ENCODE measurements around the gene DIRAS3. TPM values are rescaled to one million over a fixed set of nuclear protein-coding genes. Genes with fewer than 3 reads are reported as not detected.
A peak's percentile ranks its signal among the peaks of the same experiment; 100 is the strongest.
"Not testable (repeated sequence)": the region's sequence is repeated elsewhere in the genome, so short reads cannot be mapped to it uniquely, and the experiment has no call there.

The DIRAS3 gene
- total RNA-seq, 1 experiment from 2014 or later: not detected

DNA sequence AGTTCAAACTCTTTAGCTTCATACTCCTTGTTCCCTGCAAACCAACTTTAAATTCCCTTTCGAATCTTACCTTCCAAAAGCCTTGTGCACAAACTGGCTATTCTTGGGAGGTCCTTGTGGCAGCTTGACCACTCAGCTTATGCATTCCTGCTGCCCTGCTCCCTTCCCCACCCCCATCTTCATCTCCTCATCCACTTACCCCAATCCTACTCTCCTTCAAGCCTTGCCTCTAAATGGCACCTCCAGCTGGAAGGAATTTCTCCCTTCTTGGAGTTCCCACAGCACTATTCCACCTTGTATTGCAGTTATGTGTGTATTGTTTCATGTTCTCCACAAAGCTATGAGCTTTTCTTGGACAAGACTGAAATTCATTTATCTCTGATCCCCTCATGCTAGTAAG lies 15.3 kb upstream of the DIRAS3 start:
- Histone ChIP-seq H3K27me3 (ENCODE audit: low read length) (no peaks in the 10 kb centered on the region), H3K9ac (ENCODE audit: low read length) (no peak overlapping the region), H3K79me2 (ENCODE audit: low read length) (no peaks in the 10 kb centered on the region), H4K20me1 (ENCODE audit: insufficient read depth, low read depth, low read length) (no peaks in the 10 kb centered on the region), H3K4me1 (ENCODE audit: low read length) (no peaks in the 10 kb centered on the region), H2AFZ (ENCODE audit: low read length) (no peak overlapping the region), H3K9me2 (replicated peaks; ENCODE audit: insufficient read depth, low read length) (no peaks in the 10 kb centered on the region), H3K9me3 (ENCODE audit: low read length) (no peaks in the 10 kb centered on the region), H3K36me3 (ENCODE audit: insufficient read depth, low read length) (no peaks in the 10 kb centered on the region), H3K27ac (ENCODE audit: low read length) (no peak overlapping the region), H3K4me3 (ENCODE audit: low read length) (no peak overlapping the region), H3K4me2 (ENCODE audit: low read depth, low read length, poor library complexity, severe bottlenecking) (no peak overlapping the region)
- no peak for DNase-seq

- not testable (repeated sequence) for H3K4me2 ChIP-seq (ENCODE audit: low read depth, low read length, poor library complexity, severe bottlenecking); H2AFZ ChIP-seq (ENCODE audit: low read length); H4K20me1 ChIP-seq (ENCODE audit: insufficient read depth, low read depth, low read length)
These were observed 7.6 kb upstream of the DIRAS3 start for GRCh38 chr1:68058053-68058452.

GRCh38 chr1:68057564-68057963 lies 7.1 kb upstream of the DIRAS3 start:
- Histone ChIP-seq H3K36me3 (ENCODE audit: insufficient read depth, low read length) (no peaks in the 10 kb centered on the region), H3K27me3 (ENCODE audit: low read length) (no peaks in the 10 kb centered on the region), H2AFZ (ENCODE audit: low read length) (no peak overlapping the region), H3K4me1 (ENCODE audit: low read length) (no peaks in the 10 kb centered on the region), H3K27ac (ENCODE audit: low read length) (no peak overlapping the region), H4K20me1 (ENCODE audit: insufficient read depth, low read depth, low read length) (no peaks in the 10 kb centered on the region), H3K9me3 (ENCODE audit: low read length) (no peaks in the 10 kb centered on the region), H3K9ac (ENCODE audit: low read length) (no peak overlapping the region), H3K4me2 (ENCODE audit: low read depth, low read length, poor library complexity, severe bottlenecking) (no peak overlapping the region), H3K4me3 (ENCODE audit: low read length) (no peak overlapping the region), H3K79me2 (ENCODE audit: low read length) (no peaks in the 10 kb centered on the region), H3K9me2 (replicated peaks; ENCODE audit: insufficient read depth, low read length) (no peaks in the 10 kb centered on the region)
- peak; percentile 63 for DNase-seq

More at GRCh38 chr1:68058053-68058452, 7.6 kb upstream of the DIRAS3 start:
- not testable (repeated sequence) for H3K9me3 ChIP-seq (ENCODE audit: low read length); H3K79me2 ChIP-seq (ENCODE audit: low read length); H3K4me1 ChIP-seq (ENCODE audit: low read length); H3K4me3 ChIP-seq (ENCODE audit: low read length); H3K27me3 ChIP-seq (ENCODE audit: low read length); H3K9me2 ChIP-seq (replicated peaks; ENCODE audit: insufficient read depth, low read length); H3K36me3 ChIP-seq (ENCODE audit: insufficient read depth, low read length); H3K9ac ChIP-seq (ENCODE audit: low read length); H3K27ac ChIP-seq (ENCODE audit: low read length)
- peak; percentile 46 for DNase-seq

GRCh38 chr1:68057050-68057449 lies 6.6 kb upstream of the DIRAS3 start:
- Histone ChIP-seq H3K9me3 (ENCODE audit: low read length) (no peaks in the 10 kb centered on the region), H3K4me2 (ENCODE audit: low read depth, low read length, poor library complexity, severe bottlenecking) (no peak overlapping the region), H4K20me1 (ENCODE audit: insufficient read depth, low read depth, low read length) (no peaks in the 10 kb centered on the region), H3K9ac (ENCODE audit: low read length) (no peak overlapping the region), H2AFZ (ENCODE audit: low read length) (no peak overlapping the region), H3K4me3 (ENCODE audit: low read length) (no peak overlapping the region), H3K27ac (ENCODE audit: low read length) (no peak overlapping the region), H3K9me2 (replicated peaks; ENCODE audit: insufficient read depth, low read length) (no peaks in the 10 kb centered on the region), H3K79me2 (ENCODE audit: low read length) (no peaks in the 10 kb centered on the region), H3K27me3 (ENCODE audit: low read length) (no peaks in the 10 kb centered on the region), H3K36me3 (ENCODE audit: insufficient read depth, low read length) (no peaks in the 10 kb centered on the region), H3K4me1 (ENCODE audit: low read length) (no peaks in the 10 kb centered on the region)
- no peak for DNase-seq

DNA sequence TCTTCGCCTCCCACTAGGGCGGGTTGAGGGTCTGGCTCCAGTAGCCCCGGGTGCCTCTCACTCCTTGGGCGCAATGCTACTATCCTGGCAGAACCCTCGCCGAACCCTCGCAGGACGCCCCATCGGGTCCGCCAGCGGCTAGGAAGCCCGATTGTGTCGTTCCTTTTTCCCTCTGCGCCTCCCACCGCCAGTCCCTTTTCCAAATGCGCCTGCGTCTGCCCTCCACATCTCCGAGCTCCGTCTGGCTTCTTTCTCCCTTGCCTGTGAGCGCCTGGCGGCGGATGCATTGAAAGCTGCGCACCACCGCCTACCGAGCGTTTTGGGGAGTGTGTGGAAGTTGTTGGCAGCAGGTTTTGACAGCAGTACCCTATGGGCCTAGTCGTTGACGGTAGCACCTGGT lies 1.0 kb upstream of the DIRAS3 start:
- H3K4me2 ChIP-seq (ENCODE audit: low read depth, low read length, poor library complexity, severe bottlenecking): no peak overlapping the region

GRCh38 chr1:68047659-68048026 lies 2.8 kb downstream of the DIRAS3 start:
- no peak overlapping the region for H3K9ac ChIP-seq (ENCODE audit: low read length)
- H4K20me1 ChIP-seq (ENCODE audit: insufficient read depth, low read depth, low read length): no peaks in the 10 kb centered on the region
- H3K27me3 ChIP-seq (ENCODE audit: low read length): no peaks in the 10 kb centered on the region
- no peaks in the 10 kb centered on the region for H3K4me1 ChIP-seq (ENCODE audit: low read length)
- H3K9me2 ChIP-seq (replicated peaks; ENCODE audit: insufficient read depth, low read length): no peaks in the 10 kb centered on the region
- no peak for DNase-seq
- H2AFZ ChIP-seq (ENCODE audit: low read length): no peak overlapping the region
- H3K4me2 ChIP-seq (ENCODE audit: low read depth, low read length, poor library complexity, severe bottlenecking): no peak overlapping the region
- H3K4me3 ChIP-seq (ENCODE audit: low read length): no peak overlapping the region
- H3K27ac ChIP-seq (ENCODE audit: low read length): no peak overlapping the region
- H3K79me2 ChIP-seq (ENCODE audit: low read length): no peaks in the 10 kb centered on the region
- H3K36me3 ChIP-seq (ENCODE audit: insufficient read depth, low read length): no peaks in the 10 kb centered on the region
- H3K9me3 ChIP-seq (ENCODE audit: low read length): no peaks in the 10 kb centered on the region

More for the DNA sequence above, 1.0 kb upstream of the DIRAS3 start:
- H3K9me3 ChIP-seq (ENCODE audit: low read length): no peaks in the 10 kb centered on the region
- no peak overlapping the region for H3K4me3 ChIP-seq (ENCODE audit: low read length)
- H3K79me2 ChIP-seq (ENCODE audit: low read length): no peaks in the 10 kb centered on the region
- H3K4me1 ChIP-seq (ENCODE audit: low read length): no peaks in the 10 kb centered on the region
- no peak for DNase-seq
- no peak overlapping the region for H2AFZ ChIP-seq (ENCODE audit: low read length)
- no peaks in the 10 kb centered on the region for H3K36me3 ChIP-seq (ENCODE audit: insufficient read depth, low read length)
- no peak overlapping the region for H3K27ac ChIP-seq (ENCODE audit: low read length)
- H3K27me3 ChIP-seq (ENCODE audit: low read length): no peaks in the 10 kb centered on the region
- no peaks in the 10 kb centered on the region for H4K20me1 ChIP-seq (ENCODE audit: insufficient read depth, low read depth, low read length)
- H3K9ac ChIP-seq (ENCODE audit: low read length): no peak overlapping the region
- H3K9me2 ChIP-seq (replicated peaks; ENCODE audit: insufficient read depth, low read length): no peaks in the 10 kb centered on the region

- DNase-seq: no peak
- H3K9me2 ChIP-seq (replicated peaks; ENCODE audit: insufficient read depth, low read length): no peaks in the 10 kb centered on the region
- no peak overlapping the region for H2AFZ ChIP-seq (ENCODE audit: low read length)
- no peaks in the 10 kb centered on the region for H3K27me3 ChIP-seq (ENCODE audit: low read length)
- H4K20me1 ChIP-seq (ENCODE audit: insufficient read depth, low read depth, low read length): no peaks in the 10 kb centered on the region
- H3K9ac ChIP-seq (ENCODE audit: low read length): no peak overlapping the region
- no peaks in the 10 kb centered on the region for H3K4me1 ChIP-seq (ENCODE audit: low read length)
- no peaks in the 10 kb centered on the region for H3K9me3 ChIP-seq (ENCODE audit: low read length)
- no peak overlapping the region for H3K4me3 ChIP-seq (ENCODE audit: low read length)
- H3K36me3 ChIP-seq (ENCODE audit: insufficient read depth, low read length): no peaks in the 10 kb centered on the region
- no peak overlapping the region for H3K27ac ChIP-seq (ENCODE audit: low read length)
- H3K4me2 ChIP-seq (ENCODE audit: low read depth, low read length, poor library complexity, severe bottlenecking): no peak overlapping the region
- H3K79me2 ChIP-seq (ENCODE audit: low read length): no peaks in the 10 kb centered on the region
These were observed 3.4 kb downstream of the DIRAS3 start for GRCh38 chr1:68046885-68047658.

DNA sequence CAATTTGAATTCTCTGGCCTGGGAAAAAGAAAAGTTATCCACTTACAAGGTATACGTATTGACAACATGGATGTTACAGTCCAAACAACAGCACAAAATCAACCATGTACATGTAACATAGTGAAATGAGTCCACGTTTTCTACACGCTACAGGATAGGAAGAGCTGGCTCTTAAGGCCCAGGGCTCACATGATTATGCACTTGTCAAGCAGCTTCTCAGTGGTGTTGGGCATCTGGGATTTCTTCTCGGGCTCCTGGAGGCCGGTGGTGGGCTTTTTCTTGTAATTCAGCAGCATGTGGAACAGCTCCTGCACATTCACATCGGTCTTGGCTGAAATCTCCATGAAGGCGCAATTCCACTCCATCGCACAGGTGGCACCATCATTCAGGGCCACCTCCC lies 4.0 kb downstream of the DIRAS3 start:
- DNase-seq: no peak
- no peaks in the 10 kb centered on the region for H3K4me1 ChIP-seq (ENCODE audit: low read length)
- H3K79me2 ChIP-seq (ENCODE audit: low read length): no peaks in the 10 kb centered on the region
- no peaks in the 10 kb centered on the region for H3K9me2 ChIP-seq (replicated peaks; ENCODE audit: insufficient read depth, low read length)
- H3K9ac ChIP-seq (ENCODE audit: low read length): no peak overlapping the region
- no peak overlapping the region for H2AFZ ChIP-seq (ENCODE audit: low read length)
- no peak overlapping the region for H3K27ac ChIP-seq (ENCODE audit: low read length)
- no peaks in the 10 kb centered on the region for H3K27me3 ChIP-seq (ENCODE audit: low read length)
- H3K4me3 ChIP-seq (ENCODE audit: low read length): no peak overlapping the region
- H3K36me3 ChIP-seq (ENCODE audit: insufficient read depth, low read length): no peaks in the 10 kb centered on the region
- no peak overlapping the region for H3K4me2 ChIP-seq (ENCODE audit: low read depth, low read length, poor library complexity, severe bottlenecking)
- H4K20me1 ChIP-seq (ENCODE audit: insufficient read depth, low read depth, low read length): no peaks in the 10 kb centered on the region
- H3K9me3 ChIP-seq (ENCODE audit: low read length): no peaks in the 10 kb centered on the region
